GM21367 (cell line): ENCODE results near the gene RFX1.

Source experiments
- ATAC-seq: cut with Tn5 transposase; IDR thresholded peaks from one replicate; pipeline ENCODE4 v1.9.1; 2021; ENCODE audit not compliant: unreplicated experiment

The RFX1 gene

DNA sequence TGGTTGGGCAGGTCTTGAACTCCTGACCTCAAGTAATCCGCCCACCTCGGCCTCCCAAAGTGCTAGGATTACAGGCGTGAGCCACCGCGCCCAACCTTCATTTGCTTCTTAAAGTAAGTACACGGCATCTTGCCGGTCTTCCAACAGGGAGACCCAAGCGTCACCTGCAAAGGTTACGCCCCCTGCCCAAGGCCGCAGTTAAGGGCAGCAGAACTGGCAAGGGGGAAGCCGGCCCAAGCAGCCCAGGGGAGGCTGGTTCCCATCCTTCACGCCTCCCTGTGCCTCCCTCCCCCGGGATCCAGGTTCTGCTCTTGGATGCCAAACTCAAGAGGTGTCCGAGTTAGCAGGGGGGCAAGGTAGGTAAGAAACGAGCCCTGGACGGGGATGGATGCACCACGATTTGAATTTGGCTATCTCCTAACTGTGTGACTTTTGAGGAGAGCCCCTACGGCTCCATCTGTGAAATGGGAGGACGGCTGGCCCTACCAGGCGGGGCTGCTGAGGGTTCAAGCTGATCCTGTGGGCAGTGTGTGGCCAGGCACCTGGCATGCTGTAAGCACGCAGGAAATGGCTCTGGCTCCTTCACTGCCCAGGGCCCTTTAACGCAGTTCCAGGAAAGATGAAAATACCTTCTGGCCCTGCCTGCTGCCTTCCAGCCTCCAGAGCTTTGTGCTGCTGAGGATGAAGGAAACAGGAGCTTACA, 9.0 kb downstream of the RFX1 start:
- ATAC-seq = no peak

DNA sequence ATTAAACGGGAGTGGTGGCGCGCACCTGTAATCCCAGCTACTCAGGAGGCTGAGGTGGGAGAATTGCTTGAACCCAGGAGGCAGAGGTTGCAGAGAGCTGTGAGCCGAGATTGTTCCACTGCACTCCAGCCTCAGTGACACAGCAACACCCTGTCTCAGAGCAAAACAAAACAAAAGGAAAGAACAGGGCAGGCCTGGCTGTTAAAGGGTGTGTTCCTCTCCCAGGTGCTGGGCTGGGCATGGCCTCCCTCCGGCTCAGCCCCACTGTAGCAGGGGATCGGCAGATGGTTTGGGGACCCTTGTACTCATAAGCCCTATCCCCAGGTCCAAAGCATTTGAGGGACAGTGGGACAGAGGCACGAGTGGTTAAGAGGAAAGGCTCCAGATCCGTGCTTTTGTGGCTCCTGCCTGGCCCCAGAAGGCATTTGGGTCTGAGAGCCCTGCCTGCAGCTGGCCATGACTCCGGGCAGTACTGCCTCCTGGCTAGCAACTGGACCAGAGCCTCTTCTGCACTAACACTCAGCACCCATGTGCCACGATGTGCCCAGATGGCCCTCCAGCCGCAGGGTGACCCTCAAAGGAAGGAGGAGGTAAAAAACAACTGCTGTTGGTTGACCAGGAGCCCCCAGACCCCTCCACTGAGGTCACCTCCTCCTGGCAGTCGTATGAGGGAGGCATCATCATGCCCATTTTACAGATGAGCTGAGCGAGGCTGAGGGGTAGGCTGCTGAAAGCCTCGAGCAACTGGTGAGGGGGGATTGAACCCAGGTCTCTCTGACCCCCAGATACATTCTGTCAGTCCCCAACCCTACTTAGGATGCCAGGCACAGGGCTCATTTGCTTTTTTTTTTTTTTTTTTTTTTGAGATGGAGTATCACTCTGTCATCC, 10.0 kb downstream of the RFX1 start:
- ATAC-seq = no peak

DNA sequence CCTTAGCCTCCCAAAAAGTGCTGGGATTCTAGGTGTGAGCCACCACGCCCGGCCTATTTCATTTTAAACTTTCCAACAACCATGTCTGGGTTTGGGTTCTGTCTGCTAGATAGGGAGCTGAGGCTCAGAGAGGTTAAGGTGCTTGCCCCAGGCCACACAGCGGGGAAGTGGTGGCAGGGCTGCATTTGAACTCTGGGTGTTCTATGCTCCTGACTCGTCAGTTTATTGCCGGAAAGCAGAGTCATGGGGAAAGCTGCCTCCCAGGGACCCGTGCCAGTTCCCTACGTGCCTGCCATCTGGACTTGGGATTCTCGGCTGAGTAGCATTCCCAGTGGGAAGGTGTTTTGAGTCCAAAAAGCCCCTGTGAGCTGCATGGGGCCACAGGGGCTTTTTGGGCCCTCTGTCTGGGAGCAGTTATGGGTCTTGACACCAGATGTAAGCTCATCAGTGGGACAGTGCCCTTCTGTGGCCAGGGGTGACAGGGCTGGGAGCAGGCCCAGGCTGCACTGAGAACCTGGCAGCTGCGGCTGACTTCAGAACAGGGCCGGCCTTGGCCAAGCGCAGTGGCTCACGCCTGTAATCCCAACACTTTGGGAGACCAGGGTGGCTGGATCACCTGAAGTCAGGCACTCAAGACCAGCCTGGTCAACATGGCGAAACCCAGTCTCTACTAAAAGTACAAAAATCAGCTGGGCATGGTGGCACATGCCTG, 10.9 kb downstream of the RFX1 start:
- no peak for ATAC-seq

DNA sequence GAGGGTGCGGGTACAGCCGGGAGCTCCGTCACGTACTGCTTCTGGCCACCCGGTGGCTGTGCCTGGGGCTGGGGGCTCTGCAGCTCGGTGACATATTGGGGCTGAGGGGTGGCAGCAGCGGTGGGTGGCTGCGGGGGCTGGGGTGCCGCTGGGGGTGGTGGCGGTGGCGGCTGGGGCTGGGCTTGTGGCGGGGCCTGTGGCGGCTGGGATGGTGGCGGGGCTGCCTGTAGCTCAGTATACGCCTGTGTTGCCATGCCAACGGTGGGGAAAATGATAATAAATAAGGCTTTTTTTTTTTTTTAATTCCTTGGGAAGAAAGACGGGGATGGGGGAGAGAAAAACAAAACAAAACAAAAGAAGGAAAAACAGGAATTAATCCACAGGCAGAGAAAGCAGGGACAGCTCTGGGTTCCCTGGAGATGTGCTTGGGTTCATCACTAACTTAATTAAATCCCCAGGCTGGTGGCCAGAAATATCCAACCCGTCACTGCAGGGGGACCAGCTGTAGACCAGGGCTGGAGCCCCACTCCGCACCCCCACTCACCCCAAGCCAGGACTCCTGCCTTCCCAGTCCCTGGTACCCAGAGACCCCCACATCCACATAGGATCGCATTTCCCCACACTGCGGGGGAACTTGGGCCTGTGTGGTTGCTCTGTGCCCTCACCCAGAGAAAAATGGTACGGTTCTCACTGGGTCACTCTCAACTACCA, 12.4 kb downstream of the RFX1 start:
- ATAC-seq = no peak

DNA sequence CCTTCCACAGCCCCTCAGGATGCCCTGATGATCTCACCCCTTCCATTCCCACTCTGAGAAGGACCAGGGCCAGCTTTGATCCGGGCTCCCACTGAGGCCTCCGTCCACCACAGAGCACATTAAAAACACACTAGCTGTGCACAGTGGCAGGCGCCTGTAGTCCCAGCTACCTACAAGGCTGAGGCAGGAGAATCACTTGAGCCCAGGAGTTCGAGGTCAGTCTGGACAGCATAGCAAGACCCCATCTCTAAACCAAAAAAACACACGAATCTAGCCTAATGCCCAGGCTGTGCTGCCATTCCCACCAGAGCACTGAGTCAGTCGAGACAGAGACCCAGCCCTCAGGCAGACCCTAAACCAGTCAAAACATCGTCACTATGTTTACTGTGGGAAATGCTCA, 14.1 kb downstream of the RFX1 start:
- ATAC-seq = no peak

DNA sequence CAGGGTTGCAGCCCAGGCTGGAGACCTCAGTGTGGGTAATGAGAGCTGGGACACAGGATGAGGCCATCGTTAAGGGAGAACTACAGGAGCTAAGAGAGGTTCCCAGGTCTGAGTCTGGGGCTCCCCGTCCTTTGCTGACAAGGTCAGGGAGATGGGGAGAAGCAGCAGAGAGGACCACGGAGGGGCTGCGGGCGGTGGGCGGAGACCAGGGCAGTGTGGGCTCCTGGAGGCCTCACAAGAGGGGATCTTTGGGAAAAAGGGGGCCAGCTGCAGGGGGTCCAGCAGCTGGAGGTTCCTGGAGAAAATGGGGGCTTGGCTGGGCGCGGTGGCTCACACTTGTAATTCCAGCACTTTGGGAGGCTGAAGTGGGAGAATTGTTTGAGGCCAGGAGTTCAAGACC, 16.0 kb downstream of the RFX1 start:
- no peak for ATAC-seq

DNA sequence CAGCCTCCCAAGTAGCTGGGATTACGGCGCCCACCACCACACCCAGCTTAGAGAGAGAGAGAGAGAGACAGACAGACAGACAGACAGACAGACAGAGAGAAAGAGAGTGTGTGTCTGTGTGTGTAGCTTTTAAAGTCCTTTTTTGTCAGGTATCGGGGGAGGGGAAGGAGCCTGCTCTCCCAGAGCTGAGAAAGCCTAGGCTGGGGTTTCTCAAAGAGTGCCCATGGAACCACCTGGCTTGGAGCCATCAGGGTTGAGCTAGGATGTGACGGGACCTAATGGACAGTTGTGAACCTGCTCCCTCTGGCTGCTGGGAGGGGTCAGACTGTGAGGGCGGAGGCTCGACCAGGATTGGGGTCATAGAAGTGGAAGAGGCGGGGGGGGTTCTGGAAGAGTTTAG, 16.6 kb downstream of the RFX1 start:
- no peak for ATAC-seq

DNA sequence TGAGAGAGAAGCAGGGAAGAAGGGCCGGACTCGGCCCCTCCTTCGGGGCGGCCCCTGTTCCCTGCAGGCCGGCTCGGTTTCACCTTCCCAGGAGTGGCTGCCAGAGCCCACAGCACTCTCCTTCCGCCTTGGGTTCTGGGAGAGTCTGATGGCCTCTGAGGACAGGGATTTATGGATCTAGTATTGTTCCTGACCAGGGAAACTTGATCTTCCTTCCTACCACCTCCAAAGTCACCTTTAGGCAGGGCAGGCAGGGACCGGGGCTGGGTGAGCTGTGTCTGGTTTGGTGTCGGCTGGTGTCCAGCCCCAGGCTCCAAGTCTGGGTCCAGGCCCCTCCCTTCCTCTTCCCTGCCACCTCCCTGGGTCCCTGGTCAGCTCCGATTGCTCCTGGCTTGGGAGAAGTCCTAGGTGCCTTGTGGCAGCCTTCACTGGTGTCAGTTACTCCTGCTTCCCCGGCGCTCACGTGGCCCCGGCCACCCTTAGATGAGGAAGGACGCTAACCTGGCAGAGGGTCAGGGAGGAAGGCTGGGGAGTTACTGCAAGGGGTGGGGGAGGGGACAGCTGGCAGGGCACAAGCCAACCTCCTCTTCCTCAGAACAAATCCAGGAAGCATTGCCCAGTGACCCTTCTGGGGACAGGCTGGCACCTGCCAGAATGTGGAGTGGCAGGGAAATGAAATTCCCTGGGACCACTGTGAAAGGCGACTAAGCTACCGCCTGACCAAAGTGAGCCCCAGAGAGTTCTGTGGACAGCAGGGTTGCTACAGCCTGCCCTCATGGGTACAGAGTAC, 18.8 kb downstream of the RFX1 start:
- ATAC-seq = no peak

DNA sequence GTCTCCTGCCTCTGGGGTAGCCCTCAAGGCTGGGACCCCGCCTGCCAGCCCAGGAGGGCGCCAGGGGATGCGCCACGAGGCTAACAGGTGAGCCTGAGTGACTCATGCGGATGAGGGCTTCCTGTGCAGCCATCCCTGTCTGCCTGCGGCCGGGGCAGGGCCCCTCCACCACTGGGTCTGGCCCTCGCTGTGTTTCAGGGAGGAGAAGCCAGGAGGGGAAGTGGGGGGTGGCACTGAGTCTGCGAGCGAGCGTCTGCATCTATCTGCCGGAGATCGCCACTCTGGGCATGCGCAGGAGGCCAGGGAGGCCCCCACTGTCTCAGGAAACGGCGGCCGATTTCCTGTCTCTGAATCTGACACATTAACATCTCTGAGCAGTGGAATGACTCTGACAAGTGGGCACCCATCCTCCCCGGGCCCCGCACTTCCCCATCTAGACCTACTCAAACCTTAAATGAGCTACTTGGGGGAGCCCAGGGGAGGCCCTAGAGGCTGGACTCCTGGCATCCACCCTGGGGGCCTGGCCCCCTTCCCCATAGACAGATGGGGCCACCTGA, 19.7 kb downstream of the RFX1 start:
- peak; percentile 75 for ATAC-seq

DNA sequence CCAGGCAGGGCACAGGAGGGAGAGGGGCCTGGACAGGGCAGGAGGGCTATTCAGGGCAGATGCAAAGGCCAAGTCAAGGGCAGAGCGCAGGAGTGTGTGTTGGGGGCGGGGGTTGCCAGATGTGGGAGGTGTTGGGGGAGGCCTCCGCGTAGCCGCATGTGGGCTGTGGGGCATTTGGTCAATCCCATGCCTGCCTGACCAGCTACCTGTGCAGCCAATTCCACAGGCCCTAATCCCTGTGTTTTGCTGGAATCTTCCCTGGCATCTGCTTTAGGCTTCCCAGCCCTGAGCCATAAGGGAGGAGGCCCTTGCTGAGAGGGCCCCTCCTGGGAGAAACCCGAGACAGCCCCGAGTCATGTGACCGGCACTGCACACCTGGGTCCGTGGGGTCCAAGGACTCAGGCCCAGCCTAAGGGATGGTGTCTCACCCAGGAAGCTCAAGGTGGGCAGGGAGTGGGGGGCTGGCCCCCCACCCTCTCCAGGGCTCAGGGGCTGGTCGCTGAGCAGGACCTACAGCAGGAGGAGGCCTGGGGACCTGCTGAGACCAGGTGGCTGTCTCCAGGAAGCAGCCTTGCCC, 20.3 kb downstream of the RFX1 start:
- peak; percentile 25 for ATAC-seq

DNA sequence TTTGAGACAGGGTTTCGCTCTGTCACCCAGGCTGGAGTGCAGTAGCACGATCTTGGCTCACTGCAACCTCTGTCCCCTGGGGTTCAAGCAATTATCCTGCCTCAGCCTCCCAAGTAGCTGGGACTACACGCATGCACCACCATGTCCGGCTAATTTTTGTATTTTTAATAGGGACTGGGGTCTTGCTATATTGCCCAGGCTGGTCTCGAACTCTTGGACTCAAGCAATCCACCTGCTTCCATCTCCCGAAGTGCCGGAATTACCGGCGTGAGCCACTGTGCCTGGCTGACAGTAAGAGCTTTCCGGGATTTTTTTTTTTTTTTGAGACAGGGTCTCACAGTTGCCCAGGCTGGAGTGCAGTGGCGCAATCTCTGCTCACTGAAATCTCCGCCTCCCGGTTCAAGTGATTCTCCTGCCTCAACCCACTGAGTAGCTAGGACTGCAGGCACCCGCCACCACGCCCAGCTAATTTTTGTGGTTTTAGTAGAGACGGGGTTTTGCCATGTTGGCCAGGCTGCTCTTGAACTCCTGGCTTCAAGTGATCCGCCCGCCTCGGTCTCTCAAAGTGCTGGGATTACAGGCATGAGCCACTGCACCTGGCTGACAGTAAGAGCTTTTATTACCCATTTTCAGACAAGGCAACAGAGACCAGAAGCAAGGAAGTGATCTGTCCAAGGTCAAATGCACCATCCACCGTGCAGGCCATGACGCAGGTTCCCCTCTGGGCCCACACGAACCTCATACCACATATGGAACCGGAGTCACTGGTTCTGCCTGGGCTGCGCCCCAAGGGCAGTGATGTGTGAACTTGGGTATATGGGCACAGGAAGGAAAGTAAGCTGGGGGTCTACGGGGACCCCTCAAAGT, 21.0 kb downstream of the RFX1 start:
- no peak for ATAC-seq

DNA sequence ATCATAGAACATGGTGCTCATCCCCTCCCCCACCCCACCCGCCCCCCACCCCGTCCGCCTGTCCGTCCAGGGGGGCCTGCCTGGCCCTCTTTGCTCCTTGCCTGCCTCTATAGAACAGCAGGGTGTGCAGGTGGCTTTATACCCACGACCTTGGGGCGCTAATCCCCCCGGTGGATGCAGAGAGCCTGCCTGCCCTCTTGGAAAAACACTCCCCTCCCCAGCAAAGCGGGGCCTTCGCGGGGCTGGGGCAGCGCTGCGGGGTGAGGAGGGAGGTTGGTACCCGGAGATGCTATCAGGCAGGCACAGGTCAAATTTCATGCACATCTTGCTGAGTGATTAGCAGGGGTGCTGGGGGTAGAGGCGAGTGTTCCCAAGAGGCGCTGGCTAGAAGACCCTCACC, 21.9 kb downstream of the RFX1 start:
- ATAC-seq = no peak

DNA sequence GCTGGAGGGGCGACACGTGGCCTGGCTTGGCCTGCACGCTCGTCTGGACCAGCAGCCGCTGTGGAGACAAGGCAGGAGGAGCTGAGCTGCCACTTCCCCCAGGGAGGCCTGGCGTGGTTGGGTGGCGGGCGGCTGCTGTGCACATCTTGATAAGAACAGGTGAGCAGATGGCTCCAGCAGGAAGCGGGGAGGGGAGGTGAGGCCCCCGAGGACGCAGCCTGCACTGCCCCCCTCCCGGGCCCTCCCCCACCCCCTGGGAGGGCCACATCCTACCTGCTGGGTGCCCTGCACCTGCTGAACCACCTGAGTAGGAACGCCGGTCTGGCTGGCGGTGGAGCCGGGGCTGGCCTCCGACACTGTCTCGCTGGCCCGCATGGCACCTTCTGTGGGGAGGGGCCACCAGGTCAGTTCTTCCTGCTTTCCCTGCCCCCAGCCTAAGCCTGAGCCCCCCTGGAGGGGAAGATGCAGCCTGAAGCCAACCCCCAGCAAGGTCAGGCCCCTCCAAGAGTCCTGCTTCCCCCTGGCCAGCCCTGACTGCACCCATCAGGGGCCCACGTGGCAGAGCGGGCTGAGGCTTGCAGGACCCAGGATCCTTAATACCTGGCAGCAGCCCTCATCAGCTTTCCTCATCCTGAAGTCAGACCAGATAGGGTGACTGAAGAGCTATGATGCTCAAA, 22.8 kb downstream of the RFX1 start:
- no peak for ATAC-seq

DNA sequence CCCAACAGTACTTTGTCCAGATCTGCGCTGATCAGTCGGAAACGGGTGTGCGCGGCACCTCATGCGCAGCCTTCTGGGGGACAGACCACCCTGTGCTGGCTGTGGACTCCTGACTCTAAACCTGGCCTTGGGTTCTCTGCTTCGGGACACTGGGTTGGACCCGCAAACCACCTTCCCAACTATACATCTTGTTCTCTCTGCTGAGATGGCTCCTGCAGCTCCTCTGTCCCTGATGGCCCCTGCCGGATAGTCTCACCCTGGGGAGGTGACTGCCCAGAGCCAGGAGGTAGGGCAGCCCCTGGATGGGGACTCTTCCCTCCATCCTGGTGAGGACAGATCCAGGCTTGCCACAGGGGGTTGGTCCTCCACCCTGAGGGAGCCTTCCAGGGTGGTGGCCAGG, 23.3 kb downstream of the RFX1 start:
- ATAC-seq = no peak

DNA sequence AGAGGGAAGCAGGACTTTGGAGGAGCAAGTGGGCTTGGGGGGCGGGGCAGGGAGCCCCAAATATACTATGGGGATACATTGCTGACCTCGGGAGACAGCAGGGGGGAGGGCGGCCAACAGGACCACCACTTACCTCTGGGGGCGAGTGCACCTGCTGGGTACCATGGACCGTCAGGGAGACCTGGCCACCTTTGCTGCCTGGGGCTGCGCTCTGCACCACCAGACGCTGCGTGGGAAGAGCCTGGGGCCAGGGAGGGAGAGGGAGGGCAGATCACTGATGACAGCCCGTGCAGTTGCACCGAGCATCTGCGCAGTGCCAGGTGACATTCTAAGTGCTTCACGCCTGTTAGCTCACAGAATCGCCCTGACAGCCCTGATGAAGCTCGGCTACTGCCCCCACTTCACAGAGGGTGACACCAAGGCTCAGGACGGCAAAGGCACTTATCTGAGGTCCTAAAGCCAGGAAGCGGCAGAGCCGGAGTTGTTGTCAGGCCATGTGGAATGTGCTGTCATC, 24.1 kb downstream of the RFX1 start:
- no peak for ATAC-seq

DNA sequence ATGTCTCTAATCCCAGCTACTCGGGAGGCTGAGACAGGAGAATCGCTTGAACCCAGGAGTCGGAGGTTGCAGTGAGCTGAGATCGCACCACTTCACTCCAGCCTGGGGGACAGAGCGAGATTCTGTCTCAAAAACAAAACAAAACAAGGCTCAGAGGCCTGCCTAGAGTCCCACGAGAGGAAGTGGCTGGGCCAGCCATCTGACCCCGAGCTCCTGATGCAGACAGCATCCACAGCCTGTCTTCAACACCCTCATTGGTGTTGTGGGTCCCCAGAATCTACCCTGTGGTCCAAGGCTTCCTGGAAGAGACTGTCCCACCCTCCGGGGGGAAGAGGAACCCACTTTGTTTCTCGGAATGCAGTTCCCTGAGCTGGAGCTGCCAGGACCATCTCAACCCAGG, 24.7 kb downstream of the RFX1 start:
- ATAC-seq = no peak

DNA sequence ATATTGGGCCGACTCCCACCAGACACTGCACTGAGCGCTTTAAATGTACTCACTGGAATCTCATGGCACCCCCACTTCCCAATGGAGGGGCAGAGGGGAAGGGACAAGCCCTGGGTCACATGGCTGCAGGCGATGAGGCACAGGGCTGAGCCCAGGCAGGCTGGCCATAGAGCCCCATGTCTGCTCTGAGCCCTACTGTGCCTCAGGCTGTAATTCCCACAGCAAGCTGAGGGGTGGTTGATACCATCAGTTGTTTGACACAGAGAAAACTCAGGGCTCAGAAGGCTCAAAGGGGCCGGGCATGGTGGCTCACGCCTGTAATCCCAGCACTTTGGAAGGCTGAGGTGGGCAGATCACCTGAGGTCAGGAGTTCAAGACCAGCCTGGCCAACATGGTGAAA, 25.1 kb downstream of the RFX1 start:
- ATAC-seq = no peak

DNA sequence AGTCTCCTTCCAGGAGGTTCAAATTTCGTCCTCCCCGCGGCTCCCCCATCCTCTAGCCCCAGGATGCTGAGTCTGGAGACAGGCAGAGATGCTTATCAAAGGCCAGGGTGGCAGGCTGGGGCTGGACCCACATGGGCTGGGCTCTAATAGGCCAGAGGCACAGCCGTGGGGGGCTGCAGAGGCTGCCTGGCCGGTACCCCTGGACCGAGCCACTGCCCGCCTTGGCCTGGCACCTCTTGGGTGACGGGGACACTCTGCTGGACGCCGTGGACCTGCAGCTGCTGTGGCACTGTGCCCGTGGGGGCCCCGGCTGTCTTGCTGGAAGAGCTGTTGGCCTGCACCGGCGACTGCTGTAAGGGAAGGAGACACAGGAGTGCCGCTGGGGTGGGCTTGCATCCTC, 25.8 kb downstream of the RFX1 start:
- ATAC-seq = no peak
